WTC11 (cell line): Measurements from ENCODE around the gene GNLY. TPM values are rescaled to one million over a fixed set of nuclear protein-coding genes. Genes with fewer than 3 reads are reported as not detected.

ENCODE experiments used
- ATAC-seq: fragments of 200-7000 bp; cut with Tn5 transposase; 2 replicates; pipeline ENCODE4 v1.10.0; 2021; ENCODE audit warnings: mild to moderate bottlenecking, moderate library complexity
- CTCF ChIA-PET: fragments of 300-600 bp; sonication (Branson Sonifier 250); formaldehyde crosslinking; loops from one replicate; lab custom pipeline; 2021; ENCODE audit warnings: antibody characterized with exemption; lab: Charles Lee
- POLR2A ChIA-PET: fragments of 350-600 bp; sonication (Branson Sonifier 250); formaldehyde crosslinking; loops from one replicate; lab custom pipeline; 2021; ENCODE audit warnings: antibody characterized with exemption; lab: Charles Lee
- DNase-seq: peaks from one replicate; pipeline ENCODE4 v3.0.0; 2021; ENCODE audit warnings: low spot score
- H3K27ac Mint-ChIP-seq: 2 replicates; pipeline ENCODE4 v1.8.0; 2021; ENCODE audit warnings: mixed read lengths
- H3K27me3 Mint-ChIP-seq: 2 replicates; pipeline ENCODE4 v1.8.0; 2021; ENCODE audit warnings: low read depth, mild to moderate bottlenecking, moderate library complexity, mixed read lengths
- H3K36me3 Mint-ChIP-seq: 2 replicates; pipeline ENCODE4 v1.8.0; 2021; ENCODE audit warnings: mixed read lengths
- H3K4me1 Mint-ChIP-seq: 2 replicates; pipeline ENCODE4 v1.8.0; 2022; ENCODE audit warnings: mixed read lengths
- H3K4me3 Mint-ChIP-seq: 2 replicates; pipeline ENCODE4 v1.8.0; 2021; ENCODE audit warnings: mild to moderate bottlenecking, moderate library complexity, mixed read lengths
- H3K9me3 Mint-ChIP-seq: 2 replicates; pipeline ENCODE4 v1.8.0; 2021; ENCODE audit warnings: mixed read lengths
- AR ChIP-seq: fragments of 250-450 bp; sonication (Bioruptor Pico); IDR thresholded peaks from 2 replicates; pipeline ENCODE4 v1.9.0; 2021; ENCODE audit warnings: mild to moderate bottlenecking
- CDX4 ChIP-seq: fragments of 250-450 bp; sonication (Bioruptor Pico); IDR thresholded peaks from 2 replicates; pipeline ENCODE4 v1.9.0; 2021; ENCODE audit warnings: moderate library complexity, mild to moderate bottlenecking, inconsistent platforms, borderline replicate concordance
- CREM ChIP-seq: sonication (generic); formaldehyde crosslinking; IDR thresholded peaks from 2 replicates; pipeline ENCODE4 v1.8.1; 2022; ENCODE audit warnings: mild to moderate bottlenecking, missing genetic modification reagents, moderate library complexity
- CTCF ChIP-seq: fragments of 200-600 bp; IDR thresholded peaks from 2 replicates; pipeline ENCODE4 v1.8.0; 2022; ENCODE audit warnings: antibody characterized with exemption
- E2F5 ChIP-seq: sonication (generic); formaldehyde crosslinking; IDR thresholded peaks from 2 replicates; pipeline ENCODE4 v1.8.1; 2022; ENCODE audit warnings: mild to moderate bottlenecking, moderate library complexity, missing genetic modification reagents
- ETV6 ChIP-seq: sonication (generic); formaldehyde crosslinking; IDR thresholded peaks from 2 replicates; pipeline ENCODE4 v1.8.1; 2022; ENCODE audit warnings: mild to moderate bottlenecking, missing genetic modification reagents
- PREB ChIP-seq: sonication (generic); formaldehyde crosslinking; IDR thresholded peaks from 2 replicates; pipeline ENCODE4 v1.8.1; 2022; ENCODE audit warnings: mild to moderate bottlenecking, missing genetic modification reagents, moderate library complexity, borderline replicate concordance
- RELA ChIP-seq: sonication (generic); formaldehyde crosslinking; IDR thresholded peaks from 2 replicates; pipeline ENCODE4 v1.8.1; 2022; ENCODE audit warnings: missing genetic modification reagents, mild to moderate bottlenecking, borderline replicate concordance
- SOX15 ChIP-seq: fragments of 250-450 bp; sonication (Bioruptor Pico); IDR thresholded peaks from 2 replicates; pipeline ENCODE4 v1.9.0; 2021; ENCODE audit warnings: mild to moderate bottlenecking
- USF1 ChIP-seq: sonication (generic); formaldehyde crosslinking; IDR thresholded peaks from 2 replicates; pipeline ENCODE4 v1.8.0; 2022; ENCODE audit warnings: mild to moderate bottlenecking, missing genetic modification reagents
- ZBTB21 ChIP-seq: sonication (generic); formaldehyde crosslinking; IDR thresholded peaks from 2 replicates; pipeline ENCODE4 v1.8.1; 2023; ENCODE audit warnings: mild to moderate bottlenecking, missing genetic modification reagents, borderline replicate concordance
- ZNF121 ChIP-seq: sonication (generic); formaldehyde crosslinking; IDR thresholded peaks from 2 replicates; pipeline ENCODE4 v1.8.0; 2023; ENCODE audit warnings: missing genetic modification reagents
- ZNF317 ChIP-seq: sonication (generic); formaldehyde crosslinking; IDR thresholded peaks from 2 replicates; pipeline ENCODE4 v1.8.1; 2023; ENCODE audit warnings: low read depth, mild to moderate bottlenecking, moderate library complexity, missing genetic modification reagents, borderline replicate concordance
- ZNF423 ChIP-seq: fragments of 250-450 bp; sonication (Bioruptor Pico); IDR thresholded peaks from 2 replicates; pipeline ENCODE4 v2.1.2; 2022; ENCODE audit warnings: mild to moderate bottlenecking, moderate library complexity
- ZNF512 ChIP-seq: sonication (generic); formaldehyde crosslinking; IDR thresholded peaks from 2 replicates; pipeline ENCODE4 v1.8.1; 2022; ENCODE audit warnings: missing genetic modification reagents, borderline replicate concordance
- total RNA-seq: library from RNA; stranded (reverse); gene quantifications from 3 replicates; pipeline ENCODE4 v1.2.3, GENCODE V29; 2021
- TF ChIP-seq, protein P1 (sequence below): fragments of 250-450 bp; sonication (Bioruptor Pico); IDR thresholded peaks from 2 replicates; pipeline ENCODE4 v1.8.0; 2021; ENCODE audit warnings: mild to moderate bottlenecking
- TF ChIP-seq, protein P2 (sequence below): sonication (generic); formaldehyde crosslinking; IDR thresholded peaks from 2 replicates; pipeline ENCODE4 v1.8.0; 2022; ENCODE audit warnings: mild to moderate bottlenecking, missing genetic modification reagents

The GNLY gene
- total RNA-seq, 1 experiment from 2014 or later = not detected

DNA sequence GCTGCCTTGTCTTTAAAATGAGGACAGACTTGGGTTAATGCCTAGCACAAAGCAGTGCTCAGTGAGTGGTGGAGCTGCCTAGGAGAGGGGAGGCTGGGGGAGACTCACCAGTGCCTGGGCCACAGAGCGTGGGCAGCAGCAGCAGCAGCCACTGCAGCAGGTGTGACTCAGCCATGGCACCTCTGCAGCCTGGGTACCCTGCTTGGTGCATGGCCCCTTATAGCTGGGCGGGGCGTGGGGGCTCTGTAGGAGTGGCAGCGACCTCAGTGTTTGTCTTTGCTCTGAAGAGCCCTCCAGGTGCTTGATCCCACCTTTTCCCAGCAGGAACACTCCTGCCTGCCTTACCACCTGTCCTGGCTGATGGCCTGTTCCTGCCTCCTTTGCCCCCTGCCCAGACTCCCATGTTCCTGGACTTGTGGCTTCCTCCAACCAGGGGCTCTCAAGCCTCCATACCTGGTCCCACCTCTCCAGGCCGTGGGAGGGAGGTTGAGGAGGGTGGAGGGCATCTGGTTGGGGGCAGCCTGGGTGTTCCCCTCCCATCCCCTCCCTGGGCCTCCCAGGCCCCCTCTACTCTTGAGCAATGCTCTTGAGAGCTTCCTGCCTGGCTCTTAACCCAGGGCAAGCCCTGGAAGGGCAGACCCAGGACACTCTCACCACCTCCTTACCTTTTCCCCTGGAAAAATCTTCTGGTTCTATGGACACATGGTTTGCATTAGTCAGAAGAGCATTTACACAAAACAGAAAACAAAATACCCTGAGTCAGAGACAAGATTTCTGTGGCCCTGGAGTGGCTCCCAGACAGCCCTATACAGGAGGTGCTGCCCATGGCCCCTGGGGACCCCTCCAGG is 25.9 kb upstream of the GNLY start, which contains the start of gene SFTPB (continued):
- TF ChIP-seq AR (CRISPR knock-in tag) (no peak), SOX15 (CRISPR knock-in tag) (no peak)
- TF ChIP-seq, protein P1, sequence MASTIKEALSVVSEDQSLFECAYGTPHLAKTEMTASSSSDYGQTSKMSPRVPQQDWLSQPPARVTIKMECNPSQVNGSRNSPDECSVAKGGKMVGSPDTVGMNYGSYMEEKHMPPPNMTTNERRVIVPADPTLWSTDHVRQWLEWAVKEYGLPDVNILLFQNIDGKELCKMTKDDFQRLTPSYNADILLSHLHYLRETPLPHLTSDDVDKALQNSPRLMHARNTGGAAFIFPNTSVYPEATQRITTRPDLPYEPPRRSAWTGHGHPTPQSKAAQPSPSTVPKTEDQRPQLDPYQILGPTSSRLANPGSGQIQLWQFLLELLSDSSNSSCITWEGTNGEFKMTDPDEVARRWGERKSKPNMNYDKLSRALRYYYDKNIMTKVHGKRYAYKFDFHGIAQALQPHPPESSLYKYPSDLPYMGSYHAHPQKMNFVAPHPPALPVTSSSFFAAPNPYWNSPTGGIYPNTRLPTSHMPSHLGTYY (CRISPR knock-in tag) = no peak
- TF ChIP-seq, protein P2, sequence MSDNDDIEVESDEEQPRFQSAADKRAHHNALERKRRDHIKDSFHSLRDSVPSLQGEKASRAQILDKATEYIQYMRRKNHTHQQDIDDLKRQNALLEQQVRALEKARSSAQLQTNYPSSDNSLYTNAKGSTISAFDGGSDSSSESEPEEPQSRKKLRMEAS (CRISPR knock-in tag) = no peak

- no peak overlapping the region for H3K4me3 Mint-ChIP-seq
- ChIA-PET POLR2A (interaction anchor here (0.6 kb wide), 1 partner anchor 33 kb away, joined by 3 read pairs; no protein-coding TSS in a partner anchor), CTCF (interaction anchor here (0.6 kb wide), 1 partner anchor 145 kb away, joined by 3 read pairs; no protein-coding TSS in a partner anchor)
- H3K27ac Mint-ChIP-seq = no peak overlapping the region; the same call in 1 of the 2 replicates
- no peaks in the 10 kb centered on the region for H3K27me3 Mint-ChIP-seq
- peaks cover 9% of the 10 kb centered on the region for H3K4me1 Mint-ChIP-seq
- H3K36me3 Mint-ChIP-seq = no peaks in the 10 kb centered on the region
- TF ChIP-seq ZNF512 (CRISPR knock-in tag) (no peak), ZNF423 (CRISPR knock-in tag) (no peak), RELA (CRISPR knock-in tag) (no peak), CTCF (no peak), USF1 (CRISPR knock-in tag) (no peak), E2F5 (no peak), ETV6 (CRISPR knock-in tag) (no peak), CDX4 (no peak), ZNF121 (CRISPR knock-in tag) (no peak), ZNF317 (CRISPR knock-in tag) (no peak), ZBTB21 (CRISPR knock-in tag) (no peak), CREM (CRISPR knock-in tag) (no peak), PREB (CRISPR knock-in tag) (no peak)
- no peak for ATAC-seq
- H3K9me3 Mint-ChIP-seq = no peaks in the 10 kb centered on the region
- DNase-seq = no peak
Observed at GRCh38 chr2:85668857-85669142, 25.4 kb upstream of the GNLY start.
